GM19455 (cell line): ENCODE measurements around the gene OBSCN.

Source experiments
- ATAC-seq: cut with Tn5 transposase; IDR thresholded peaks from one replicate; pipeline ENCODE4 v1.9.1; 2021; ENCODE audit not compliant: unreplicated experiment

Gene OBSCN

GRCh38 chr1:228428412-228428811 is 220.6 kb downstream of the OBSCN start:
- ATAC-seq = no peak
